ENCODE data around the gene FAM180B.
A peak's percentile ranks its signal among the peaks of the same experiment; 100 is the strongest.
"Not testable (repeated sequence)": the region's sequence is repeated elsewhere in the genome, so short reads cannot be mapped to it uniquely, and the experiment has no call there.

FAM180B gene, protein sequence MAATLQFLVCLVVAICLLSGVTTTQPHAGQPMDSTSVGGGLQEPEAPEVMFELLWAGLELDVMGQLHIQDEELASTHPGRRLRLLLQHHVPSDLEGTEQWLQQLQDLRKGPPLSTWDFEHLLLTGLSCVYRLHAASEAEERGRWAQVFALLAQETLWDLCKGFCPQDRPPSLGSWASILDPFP

DNA sequence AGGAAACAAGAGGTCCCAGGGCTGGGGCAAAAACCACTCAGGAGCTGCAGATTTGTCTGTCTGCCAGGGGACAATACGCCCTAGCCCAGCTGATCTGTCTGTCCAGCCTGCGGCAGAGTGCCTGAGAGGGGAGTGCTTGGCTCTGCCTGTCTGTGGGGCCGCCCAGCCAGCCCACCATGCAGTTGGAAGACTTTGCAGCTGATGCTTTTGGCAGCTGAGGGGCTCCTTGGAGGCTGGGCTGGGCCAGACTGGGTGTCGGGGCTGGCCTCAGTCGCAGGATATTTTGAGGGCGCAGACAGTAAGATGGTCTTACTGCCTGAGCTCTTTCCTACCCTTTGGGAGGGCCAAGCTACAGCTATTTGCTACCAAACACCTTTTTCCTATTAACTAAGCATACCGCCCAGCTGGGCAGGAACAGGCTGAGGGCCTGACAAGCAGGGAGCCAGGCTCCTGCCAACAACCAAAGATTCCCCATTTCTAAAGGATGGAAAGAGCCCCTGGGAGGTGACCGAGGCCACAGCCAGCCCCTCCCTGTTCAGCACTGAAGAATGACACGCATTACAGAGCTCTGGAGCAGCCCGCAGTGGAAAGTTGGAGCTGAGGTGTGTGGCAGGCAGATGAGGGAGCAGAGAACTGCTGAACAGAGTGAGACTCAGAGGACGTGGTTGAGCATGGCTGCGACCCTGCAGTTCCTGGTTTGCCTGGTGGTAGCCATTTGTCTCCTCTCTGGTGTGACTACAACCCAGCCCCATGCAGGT, at the start of gene FAM180B:
Gene FAM180B (plus strand): TSS at position 581 of the 758 bp plus-strand sequence. CDS start 91 bp downstream, at position 672.
- no peak for DNase-seq

- no peak for DNase-seq
These were observed 49.6 kb upstream of the FAM180B start for GRCh38 chr11:47536915-47537314.

DNA sequence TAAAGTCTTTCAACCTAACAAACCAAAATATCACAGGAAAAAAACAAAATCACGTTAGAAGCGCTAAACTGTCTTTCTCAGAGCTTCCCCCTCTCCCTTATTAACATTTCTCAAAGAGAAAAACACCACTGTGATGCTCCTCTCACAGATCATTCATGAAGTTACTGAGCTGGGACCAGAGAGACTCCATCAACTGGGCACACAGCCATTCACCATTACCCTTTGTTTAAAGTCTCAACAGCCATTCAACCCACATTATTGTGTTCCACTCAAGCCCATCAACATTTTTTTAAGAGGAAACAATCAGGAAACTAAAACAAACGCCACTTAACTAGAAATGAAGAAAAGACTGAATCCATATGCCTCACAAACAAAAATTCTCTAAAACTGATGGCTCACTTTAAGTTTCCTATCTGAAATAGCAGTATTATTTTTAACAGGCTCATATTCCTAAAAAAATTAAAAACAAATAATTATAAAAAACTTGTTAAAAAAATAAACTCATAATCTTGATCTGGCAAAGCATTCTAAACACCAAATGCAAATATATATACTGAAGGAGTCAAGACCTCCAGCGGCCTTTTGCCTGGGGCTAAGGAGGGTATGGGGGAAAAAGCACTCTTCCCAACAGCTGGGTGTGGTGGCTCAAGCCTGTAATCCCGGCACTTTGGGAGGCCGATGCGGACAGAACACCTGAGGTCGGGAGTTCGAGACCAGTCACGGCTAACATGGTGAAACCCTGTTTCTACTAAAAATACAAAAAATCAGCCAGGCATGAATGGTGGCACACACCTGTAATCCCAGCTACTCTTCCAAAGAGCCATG, 47.5 kb upstream of the FAM180B start:
- no peak for DNase-seq

DNA sequence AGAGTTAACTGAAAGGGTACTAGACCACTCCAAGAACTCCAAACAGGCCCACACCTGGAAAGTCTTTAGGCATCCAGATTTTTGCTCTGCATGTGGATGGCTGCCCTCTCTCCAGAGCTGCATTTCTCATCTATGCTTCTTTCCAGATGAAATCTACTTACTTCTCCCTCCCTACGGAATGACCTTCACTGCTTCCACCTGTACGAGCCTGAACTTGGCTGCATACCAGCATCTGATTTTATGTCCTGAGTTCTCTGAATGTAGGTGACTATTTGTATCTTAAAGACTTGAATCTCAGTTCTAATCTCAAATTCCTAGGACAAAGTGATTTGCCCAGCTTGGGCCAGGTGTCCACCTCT, 46.8 kb upstream of the FAM180B start:
- DNase-seq: no peak

- DNase-seq: no peak
These were observed 45.4 kb upstream of the FAM180B start for GRCh38 chr11:47541070-47541469.

DNA sequence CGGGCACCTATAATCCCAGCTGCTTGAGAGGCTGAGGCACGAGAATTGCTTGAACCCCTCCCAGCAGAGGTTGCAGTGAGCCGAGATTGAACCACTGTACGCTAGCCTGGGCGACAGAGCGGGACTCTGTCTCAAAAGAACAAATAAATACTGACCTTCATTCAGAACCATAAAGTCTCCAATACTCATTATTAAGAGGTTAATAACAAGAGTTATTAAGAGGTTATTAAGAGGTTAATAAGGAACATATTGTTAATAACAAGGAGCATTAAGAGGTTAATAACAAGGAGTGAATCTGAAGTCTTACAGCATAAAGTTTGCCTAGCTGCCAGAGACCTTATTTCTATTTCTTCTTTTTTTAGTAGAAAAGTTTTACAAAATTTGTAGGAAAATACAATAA, 41.2 kb upstream of the FAM180B start:
- no peak for DNase-seq

GRCh38 chr11:47546274-47546673, 40.2 kb upstream of the FAM180B start:
- DNase-seq: not testable (repeated sequence)

DNA sequence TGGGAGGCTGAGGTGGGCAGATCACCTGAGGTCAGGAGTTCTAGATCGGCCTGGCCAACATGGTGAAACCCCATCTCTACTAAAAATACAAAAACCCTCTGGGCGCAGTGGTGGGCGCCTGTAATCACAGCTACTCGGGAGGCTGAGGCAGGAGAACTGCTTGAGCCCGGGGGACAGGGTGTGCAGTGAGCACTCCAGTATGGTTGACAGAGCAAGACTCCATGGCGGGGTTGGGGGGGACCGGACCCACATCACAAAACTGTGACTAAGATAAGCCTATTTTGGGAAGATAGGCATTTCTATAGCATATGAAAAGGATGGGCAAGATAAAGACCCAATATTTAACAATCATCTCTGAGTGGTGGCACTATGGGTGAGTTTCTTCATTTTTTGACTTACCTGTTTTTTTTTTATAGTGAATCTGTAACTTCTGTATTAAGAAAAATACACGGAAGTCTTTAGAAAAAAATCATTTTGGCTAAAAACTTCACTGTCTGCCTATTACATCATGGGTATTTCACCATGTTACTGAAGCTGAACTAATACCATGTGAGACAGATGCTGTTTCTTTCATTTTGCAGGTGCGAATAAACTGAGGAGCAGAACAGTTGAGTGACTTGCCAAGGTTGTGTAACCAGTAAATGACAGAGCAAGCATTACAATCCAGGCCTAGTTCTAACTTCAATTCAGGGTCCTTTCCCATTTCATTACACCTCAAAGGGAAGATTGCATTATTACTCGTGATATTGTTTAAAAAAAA, 36.0 kb upstream of the FAM180B start:
- peak; percentile 35 to 70 (median 67) for DNase-seq

GRCh38 chr11:47551086-47551485, 35.4 kb upstream of the FAM180B start:
- peak; percentile 25 to 44 (median 44) for DNase-seq

DNA sequence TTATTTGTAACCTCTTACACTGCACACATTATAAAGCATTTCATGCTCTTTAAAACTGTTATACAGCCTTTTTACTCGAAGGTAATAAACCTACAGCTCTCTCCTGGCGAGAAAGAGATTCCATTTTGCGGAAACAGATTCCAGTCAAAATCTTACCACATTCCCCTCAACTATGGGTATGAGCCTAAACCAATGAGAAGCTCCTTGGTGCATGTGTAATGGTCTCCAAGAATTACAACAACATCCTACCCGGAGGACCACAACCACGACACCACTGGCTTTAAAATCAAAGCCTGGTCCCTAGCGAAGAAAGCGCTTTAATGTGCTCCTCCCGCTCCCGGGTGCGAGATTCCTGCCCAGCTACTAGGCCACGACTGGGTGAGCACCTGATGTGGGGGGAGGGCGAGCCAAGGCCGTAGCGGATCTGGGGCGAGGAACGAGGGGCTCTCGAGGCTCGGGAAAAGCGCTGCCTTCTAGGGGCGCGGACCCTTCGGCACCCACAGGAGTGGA, 34.4 kb upstream of the FAM180B start:
- DNase-seq: peak in 2 of 3 donors; percentile 59

DNA sequence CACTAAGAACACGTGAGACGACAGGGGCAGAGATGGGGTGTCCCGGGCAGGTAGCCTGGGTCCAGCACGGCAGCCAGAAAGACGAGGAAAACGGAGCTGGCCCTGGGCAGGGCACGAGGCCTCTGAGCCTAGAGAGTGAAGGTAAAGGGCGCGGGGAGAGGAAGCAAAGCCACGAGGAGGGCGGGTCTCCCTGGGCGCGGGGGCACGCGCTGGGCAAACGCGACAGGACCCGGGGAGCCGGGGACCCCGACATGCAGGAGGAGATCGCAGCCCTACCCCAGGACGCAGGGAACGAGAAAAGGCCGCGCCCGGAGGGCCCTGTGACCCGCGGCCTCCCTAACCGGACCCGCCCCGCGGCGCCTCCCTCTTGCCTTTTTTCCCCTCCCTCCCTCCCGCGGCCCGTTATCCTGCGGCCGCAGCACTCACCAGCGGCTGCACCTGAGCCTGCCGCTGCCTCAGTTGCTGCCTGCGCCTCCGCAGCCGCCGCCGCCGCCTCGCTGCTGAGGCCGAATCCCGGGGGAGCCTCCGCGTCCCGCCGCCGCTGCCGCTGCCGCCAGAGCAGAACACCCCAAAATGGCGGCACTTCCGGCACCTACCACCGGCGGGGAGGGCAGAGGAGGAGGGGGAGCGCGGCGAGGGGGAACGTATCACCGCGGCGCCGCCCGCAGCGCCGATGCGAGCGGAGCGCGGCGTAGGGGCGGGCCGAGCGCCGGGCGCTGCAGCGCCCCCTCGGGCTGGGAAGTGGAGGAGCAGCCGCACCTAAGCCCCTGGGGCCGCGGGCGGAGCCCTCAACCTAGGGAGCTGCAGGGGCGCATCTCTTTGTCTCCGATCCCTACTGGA, 33.7 kb upstream of the FAM180B start, which contains the start of gene CELF1:
Gene CELF1 (minus strand): TSS at position 567 of the 840 bp plus-strand sequence. CDS start 53,609 bp downstream, outside the sequence.
- peak; percentile 94 to 98 (median 97) for DNase-seq

GRCh38 chr11:47553406-47553743, 33.1 kb upstream of the FAM180B start:
- DNase-seq: no peak

DNA sequence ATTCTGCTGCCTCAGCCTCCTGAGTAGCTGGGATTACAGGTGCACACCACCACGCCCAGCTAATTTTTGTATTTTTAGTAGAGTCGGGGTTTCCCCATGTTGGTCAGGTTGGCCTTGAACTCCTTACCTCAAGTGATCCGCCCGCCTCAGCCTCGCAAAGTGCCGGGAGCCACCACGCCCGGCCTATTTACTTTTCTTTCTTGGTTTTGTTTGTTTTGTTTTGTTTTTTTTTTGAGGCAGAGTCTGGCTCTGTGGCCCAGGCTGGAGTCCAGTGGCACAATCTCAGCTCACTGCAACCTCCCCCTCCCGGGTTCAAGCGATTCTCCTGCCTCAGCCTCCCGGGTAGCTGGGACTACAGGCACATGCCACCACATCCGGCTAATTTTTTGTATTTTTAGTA, 29.5 kb upstream of the FAM180B start:
- not testable (repeated sequence) for DNase-seq

GRCh38 chr11:47558695-47559094, 27.8 kb upstream of the FAM180B start:
- DNase-seq: no peak

DNA sequence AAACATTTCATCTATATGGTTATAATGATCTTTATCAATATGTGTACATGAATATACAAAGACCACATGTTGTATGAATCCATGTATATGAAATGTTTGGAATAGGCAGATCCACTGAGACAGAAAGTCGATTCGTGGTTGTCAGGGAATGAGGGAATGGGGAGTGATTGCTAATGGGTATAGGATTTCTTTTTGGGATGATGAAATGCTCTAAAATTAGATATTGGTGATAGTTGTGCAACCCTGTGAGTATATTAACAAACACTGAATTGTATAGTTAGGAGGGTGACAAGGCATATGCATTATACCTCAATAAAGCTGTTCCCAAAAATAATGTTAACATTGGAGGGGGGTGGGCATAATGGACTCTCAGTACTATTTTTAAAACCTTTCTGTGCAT, 26.1 kb upstream of the FAM180B start:
- no peak for DNase-seq

- not testable (repeated sequence) for DNase-seq
These were observed 24.1 kb upstream of the FAM180B start for GRCh38 chr11:47562393-47562792.

- not testable (repeated sequence) for DNase-seq
These were observed 22.1 kb upstream of the FAM180B start for GRCh38 chr11:47564366-47564765.

- no peak for DNase-seq
These were observed 21.5 kb upstream of the FAM180B start for GRCh38 chr11:47564933-47565339.

- peak; percentile 83 to 94 (median 89) for DNase-seq
These were observed 20.9 kb upstream of the FAM180B start, which contains the start of gene PTPMT1 for GRCh38 chr11:47565340-47566148. PTPMT1 (plus strand) TSS chr11:47565599; CDS start chr11:47565623, 24 bp downstream.

DNA sequence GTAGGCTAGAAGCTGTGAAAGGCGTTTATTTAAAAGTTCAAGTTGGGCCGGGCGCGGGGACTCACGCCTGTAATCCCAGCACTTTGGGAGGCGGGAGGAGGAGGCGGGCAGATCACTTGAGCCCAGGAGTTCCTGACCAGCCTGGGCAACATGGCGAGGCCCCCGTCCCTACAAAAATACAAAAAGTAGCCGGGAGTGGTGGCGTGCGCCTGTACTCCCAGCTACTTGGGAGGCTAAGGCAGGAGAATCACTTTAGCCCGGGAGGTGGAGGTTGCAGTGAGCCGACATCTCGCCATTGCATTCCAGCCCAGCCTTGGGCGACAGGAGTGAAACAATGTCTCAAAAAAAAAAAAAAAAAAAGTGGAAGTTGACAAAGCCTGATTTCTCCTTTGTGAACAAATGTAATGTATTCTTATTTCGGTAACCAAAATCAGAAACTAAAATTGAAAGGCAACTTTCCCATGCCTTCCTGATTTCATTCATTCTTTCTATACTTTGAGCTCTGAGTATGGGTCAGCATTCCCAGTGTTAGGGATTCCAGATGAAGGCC, 20.3 kb upstream of the FAM180B start:
- DNase-seq: peak; percentile 45 to 69 (median 46)

Data from suppressor macrophage treated with lipopolysaccharide for 1 hour (primary cell).